Suprapubic skin (tissue), 4 donors: ENCODE results near the gene SMARCE1. TPM values are rescaled to one million over a fixed set of nuclear protein-coding genes. Genes with fewer than 3 reads are reported as not detected.

ENCODE experiments used
- DNase-seq, 2 donors: peaks; one replicate each; pipeline ENCODE4 v3.0.0-alpha.2; 2019; ENCODE audit warnings: low spot score in 2 of 2
- H3K27ac ChIP-seq: fragments of 200-600 bp; sonication (generic); one replicate; pipeline ENCODE4 v1.5.1; 2019
- H3K27me3 ChIP-seq: fragments of 200-600 bp; sonication (generic); one replicate; pipeline ENCODE4 v1.5.1; 2019
- H3K36me3 ChIP-seq: fragments of 200-600 bp; sonication (generic); one replicate; pipeline ENCODE4 v1.5.1; 2019
- H3K4me1 ChIP-seq: fragments of 200-600 bp; sonication (generic); one replicate; pipeline ENCODE4 v1.5.1; 2019
- H3K4me3 ChIP-seq: fragments of 200-600 bp; sonication (generic); one replicate; pipeline ENCODE4 v1.5.1; 2019; ENCODE audit warnings: mild to moderate bottlenecking
- H3K9me3 ChIP-seq: fragments of 200-600 bp; sonication (generic); one replicate; pipeline ENCODE4 v1.5.1; 2019
- EP300 ChIP-seq: sonication (generic); formaldehyde crosslinking; IDR thresholded peaks from one replicate; pipeline ENCODE4 v1.6.1; 2017; ENCODE audit warnings: antibody characterized with exemption
- POLR2A ChIP-seq, 2 donors: fragments of 450-650 bp; IDR thresholded peaks; one replicate each; pipeline ENCODE4 v1.6.1; 2017; ENCODE audit warnings: antibody characterized with exemption in 2 of 2, mild to moderate bottlenecking in 2 of 2, moderate library complexity in 2 of 2
- POLR2AphosphoS5 ChIP-seq, 3 donors: sonication (generic); formaldehyde crosslinking; IDR thresholded peaks; one replicate each; pipeline ENCODE4 v1.6.1; 2017; ENCODE audit warnings: antibody characterized with exemption in 3 of 3
- WGBS: methylation state at CpG from one replicate; pipeline ENCODE4 v1.1.5; 2018; 5-methylcytosine and 5-hydroxymethylcytosine counted together
- total RNA-seq, 4 donors: library from RNA; depleted of rRNA; stranded (reverse); fragments of >200 nt; gene quantifications; one replicate each; pipeline ENCODE4 v1.1.0, GENCODE V29; 2016
- TF ChIP-seq, protein P1 (sequence below), 2 donors: fragments of 200-600 bp in 1 of 2; fragments of 450-650 bp in 1 of 2; sonication (generic) in 1 of 2; IDR thresholded peaks; one replicate each; pipeline ENCODE4 v1.5.1; 2016 to 2019; ENCODE audit warnings: antibody characterized with exemption in 2 of 2, mild to moderate bottlenecking in 1 of 2, moderate library complexity in 1 of 2

SMARCE1 gene
- total RNA-seq, 4 donors from 2014 or later, result 65.5 to 104 (median 75.9) TPM

DNA sequence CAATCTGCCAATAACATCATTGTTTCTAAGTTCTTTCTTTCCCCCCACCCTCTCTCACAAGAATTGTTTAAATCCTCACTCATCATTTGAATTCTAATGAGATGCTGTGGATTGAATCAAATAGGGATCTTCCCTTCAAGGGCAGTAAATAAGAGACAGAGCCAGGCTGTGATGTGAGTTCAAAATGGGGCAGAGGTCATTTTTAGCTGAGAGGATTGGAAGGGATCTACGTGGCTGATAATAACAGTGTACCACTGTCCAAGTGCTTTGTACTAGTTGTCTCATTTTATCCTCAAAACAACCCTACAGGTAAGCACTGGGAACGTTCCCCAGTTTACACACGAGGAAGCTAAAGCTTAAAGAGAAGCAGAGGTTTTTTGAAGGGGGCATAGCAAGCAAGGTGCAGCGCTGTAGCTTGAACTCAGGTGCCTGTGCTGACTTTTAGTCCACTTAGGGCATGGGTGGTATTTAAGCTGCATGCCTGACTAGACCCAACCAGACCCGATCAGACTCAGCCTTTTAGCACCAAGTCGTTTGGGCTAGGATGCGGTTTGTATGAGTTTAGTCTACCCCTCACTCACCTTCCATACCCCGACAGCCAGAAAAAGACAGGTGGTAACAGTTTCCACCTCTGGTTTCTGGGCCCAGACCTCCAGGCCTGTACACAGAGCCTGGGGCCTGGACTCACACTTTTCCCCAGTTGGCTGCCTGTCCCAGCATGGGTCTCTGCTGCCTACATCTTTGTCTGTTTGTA is 43.1 kb downstream of the SMARCE1 start:
- H3K9me3 ChIP-seq, result no peaks in the 10 kb centered on the region
- no peak overlapping the region for H3K4me3 ChIP-seq
- no peak overlapping the region for H3K27ac ChIP-seq
- no peaks in the 10 kb centered on the region for H3K36me3 ChIP-seq
- 93% methylated on average over 8 of the region's 8 CpGs for WGBS
- TF ChIP-seq POLR2AphosphoS5 (IDR thresholded peaks at IDR 0.05) (no peak), EP300 (no peak), POLR2A (IDR thresholded peaks at IDR 0.05) (no peak)
- TF ChIP-seq, protein P1, sequence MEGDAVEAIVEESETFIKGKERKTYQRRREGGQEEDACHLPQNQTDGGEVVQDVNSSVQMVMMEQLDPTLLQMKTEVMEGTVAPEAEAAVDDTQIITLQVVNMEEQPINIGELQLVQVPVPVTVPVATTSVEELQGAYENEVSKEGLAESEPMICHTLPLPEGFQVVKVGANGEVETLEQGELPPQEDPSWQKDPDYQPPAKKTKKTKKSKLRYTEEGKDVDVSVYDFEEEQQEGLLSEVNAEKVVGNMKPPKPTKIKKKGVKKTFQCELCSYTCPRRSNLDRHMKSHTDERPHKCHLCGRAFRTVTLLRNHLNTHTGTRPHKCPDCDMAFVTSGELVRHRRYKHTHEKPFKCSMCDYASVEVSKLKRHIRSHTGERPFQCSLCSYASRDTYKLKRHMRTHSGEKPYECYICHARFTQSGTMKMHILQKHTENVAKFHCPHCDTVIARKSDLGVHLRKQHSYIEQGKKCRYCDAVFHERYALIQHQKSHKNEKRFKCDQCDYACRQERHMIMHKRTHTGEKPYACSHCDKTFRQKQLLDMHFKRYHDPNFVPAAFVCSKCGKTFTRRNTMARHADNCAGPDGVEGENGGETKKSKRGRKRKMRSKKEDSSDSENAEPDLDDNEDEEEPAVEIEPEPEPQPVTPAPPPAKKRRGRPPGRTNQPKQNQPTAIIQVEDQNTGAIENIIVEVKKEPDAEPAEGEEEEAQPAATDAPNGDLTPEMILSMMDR (IDR thresholded peaks at IDR 0.05), result no peak
- DNase-seq, result no peak
- no peaks in the 10 kb centered on the region for H3K27me3 ChIP-seq
- H3K4me1 ChIP-seq, result peaks cover 4% of the 10 kb centered on the region

DNA sequence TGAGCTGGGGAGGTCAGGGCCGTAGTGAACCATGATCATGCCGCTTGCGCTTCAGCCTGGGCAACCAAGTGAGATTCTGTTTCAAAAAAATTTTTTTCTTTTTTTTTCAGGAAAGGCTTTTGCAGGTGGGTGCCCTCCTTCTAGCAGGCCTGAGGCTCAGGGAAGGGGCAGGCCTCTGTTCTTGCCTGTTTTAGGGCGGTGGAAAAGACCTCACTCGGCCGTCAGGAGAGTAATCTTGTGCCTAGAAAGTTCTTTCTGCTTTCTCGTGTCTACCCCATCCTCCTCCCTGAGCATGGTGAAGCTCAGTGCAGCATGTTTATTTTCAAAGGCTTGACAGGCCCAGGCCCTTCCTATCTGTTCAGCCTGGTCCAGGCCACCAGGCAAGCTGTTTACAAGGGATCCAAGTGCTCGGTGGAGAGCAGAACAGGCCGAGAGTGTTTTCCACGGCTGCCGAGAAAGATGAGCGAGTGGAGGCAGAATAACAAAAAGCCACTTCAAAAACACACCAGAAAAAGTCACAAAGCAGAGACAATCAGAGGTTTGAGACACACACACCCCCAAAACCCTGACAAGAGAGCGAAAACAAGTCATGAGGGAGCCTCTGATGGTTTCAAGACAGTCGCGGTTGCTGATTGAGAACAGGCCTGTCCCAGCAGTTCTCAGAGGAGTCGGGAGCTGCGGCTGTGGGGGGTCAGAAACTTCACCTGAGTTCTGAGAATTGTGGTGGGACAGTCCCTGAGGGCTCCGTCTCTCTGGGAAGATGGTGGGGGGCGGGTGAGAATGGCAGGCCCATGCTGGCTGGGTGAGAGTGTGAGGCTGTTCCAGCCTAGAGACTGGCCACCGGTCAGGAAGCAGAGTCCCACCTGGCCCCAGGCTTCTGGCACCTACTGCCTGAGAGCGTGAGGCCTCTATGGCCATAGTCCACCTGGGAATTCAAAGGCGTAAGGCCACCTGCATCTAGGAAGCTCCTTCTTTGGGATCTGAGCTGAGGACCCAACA is 44.9 kb downstream of the SMARCE1 start:
- Histone ChIP-seq H3K27ac (no peak overlapping the region), H3K36me3 (no peaks in the 10 kb centered on the region), H3K9me3 (no peaks in the 10 kb centered on the region), H3K4me1 (peaks cover 4% of the 10 kb centered on the region), H3K4me3 (no peak overlapping the region), H3K27me3 (no peaks in the 10 kb centered on the region)
- WGBS, result 89% methylated on average over 21 of the region's 22 CpGs
- no peak for DNase-seq
- TF ChIP-seq, protein P1 (IDR thresholded peaks at IDR 0.05), result no peak
- TF ChIP-seq EP300 (no peak), POLR2AphosphoS5 (IDR thresholded peaks at IDR 0.05) (no peak), POLR2A (IDR thresholded peaks at IDR 0.05) (no peak)

DNA sequence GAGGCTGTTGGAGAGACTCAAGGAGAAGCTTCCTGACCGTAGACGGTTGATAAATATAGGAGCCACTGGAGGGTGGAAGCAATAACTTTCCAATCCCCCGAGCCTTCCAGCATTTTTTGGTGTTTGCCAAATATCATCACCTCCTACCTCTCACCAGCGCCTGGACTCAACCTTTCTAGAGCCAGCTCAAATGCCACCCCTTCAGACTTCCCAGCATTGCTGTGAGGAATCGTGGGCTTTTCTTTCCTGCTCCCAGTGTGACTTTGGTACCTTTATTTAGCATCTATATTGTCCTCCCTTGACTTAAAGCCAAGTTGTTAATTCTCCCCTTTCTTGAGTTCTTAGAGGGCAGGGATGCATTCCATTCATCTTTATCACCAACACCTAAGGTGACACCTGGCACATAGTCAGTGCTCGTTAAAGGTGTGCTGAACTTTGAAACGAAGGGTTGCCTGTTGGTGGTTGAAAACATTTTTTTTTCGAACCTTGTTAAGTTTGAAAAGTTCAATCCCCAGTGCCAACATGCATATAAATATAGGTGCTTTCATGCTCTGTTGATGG is 47.1 kb downstream of the SMARCE1 start:
- Histone ChIP-seq H3K4me3 (no peak overlapping the region), H3K4me1 (no peaks in the 10 kb centered on the region), H3K27ac (no peak overlapping the region), H3K27me3 (no peaks in the 10 kb centered on the region), H3K9me3 (no peaks in the 10 kb centered on the region), H3K36me3 (no peaks in the 10 kb centered on the region)
- TF ChIP-seq, protein P1 (IDR thresholded peaks at IDR 0.05), result no peak
- TF ChIP-seq POLR2A (IDR thresholded peaks at IDR 0.05), result no peak
- TF ChIP-seq POLR2AphosphoS5 (IDR thresholded peaks at IDR 0.05), result no peak
- TF ChIP-seq EP300, result no peak
- no peak for DNase-seq
- WGBS, result 54% methylated on average over 8 of the region's 8 CpGs

DNA sequence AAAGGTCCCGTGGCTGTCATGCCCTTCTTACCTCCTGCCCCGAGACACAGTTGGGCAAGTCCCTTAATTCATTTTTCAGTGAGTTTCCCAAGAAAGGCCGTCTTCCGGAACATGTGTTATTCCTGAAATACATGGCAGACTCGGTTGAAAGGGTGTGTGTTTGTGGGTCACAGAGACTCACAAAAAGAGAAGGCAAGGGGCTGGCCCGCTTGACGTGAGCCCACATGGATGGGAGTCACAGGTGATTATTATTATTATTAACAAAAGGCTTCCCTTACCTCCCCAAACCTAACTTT is 48.2 kb downstream of the SMARCE1 start:
- no peaks in the 10 kb centered on the region for H3K4me1 ChIP-seq
- DNase-seq, result no peak
- TF ChIP-seq POLR2A (IDR thresholded peaks at IDR 0.05) (no peak), EP300 (no peak), POLR2AphosphoS5 (IDR thresholded peaks at IDR 0.05) (no peak)
- TF ChIP-seq, protein P1 (IDR thresholded peaks at IDR 0.05), result no peak
- H3K9me3 ChIP-seq, result no peaks in the 10 kb centered on the region
- 70% methylated on average over 7 of the region's 7 CpGs for WGBS
- H3K27me3 ChIP-seq, result no peaks in the 10 kb centered on the region
- H3K36me3 ChIP-seq, result no peaks in the 10 kb centered on the region
- no peak overlapping the region for H3K27ac ChIP-seq
- H3K4me3 ChIP-seq, result no peak overlapping the region
